Activated CD4-positive, alpha-beta T cell treated with anti-CD3 and anti-CD28 coated beads, Interleukin-2, amount 10 ng/mL, durations not matched to agents 24 days and 14 days (primary cell): ENCODE results near the gene HDLBP. TPM values are rescaled to one million over a fixed set of nuclear protein-coding genes. Genes with fewer than 3 reads are reported as not detected.

Source experiments
- DNase-seq: peaks from one replicate; pipeline ENCODE4 v3.0.0; 2022
- H3K27ac Mint-ChIP-seq: one replicate; pipeline ENCODE4 v1.8.0; 2022; ENCODE audit warnings: mild to moderate bottlenecking, mixed read lengths
- H3K27me3 Mint-ChIP-seq: one replicate; pipeline ENCODE4 v1.8.0; 2022; ENCODE audit warnings: mixed read lengths
- H3K36me3 Mint-ChIP-seq: one replicate; pipeline ENCODE4 v1.8.0; 2022; ENCODE audit warnings: low read depth, mild to moderate bottlenecking, mixed read lengths
- H3K4me1 Mint-ChIP-seq: one replicate; pipeline ENCODE4 v1.8.0; 2021; ENCODE audit warnings: mixed read lengths
- H3K4me3 Mint-ChIP-seq: one replicate; pipeline ENCODE4 v1.8.0; 2022; ENCODE audit warnings: mild to moderate bottlenecking, moderate library complexity, mixed read lengths
- H3K9me3 Mint-ChIP-seq: one replicate; pipeline ENCODE4 v1.8.0; 2021; ENCODE audit warnings: mixed read lengths
- intact Hi-C: fragments of 100-400 bp; cut with micrococcal nuclease; formaldehyde crosslinking; loops from one replicate; pipeline ENCODE4 v1.15.1; 2023
- total RNA-seq: library from RNA; stranded (reverse); gene quantifications from 2 replicates; pipeline ENCODE4 v1.2.3, GENCODE V29; 2022

Gene HDLBP
- total RNA-seq, 1 donor from 2014 or later: 266 TPM

DNA sequence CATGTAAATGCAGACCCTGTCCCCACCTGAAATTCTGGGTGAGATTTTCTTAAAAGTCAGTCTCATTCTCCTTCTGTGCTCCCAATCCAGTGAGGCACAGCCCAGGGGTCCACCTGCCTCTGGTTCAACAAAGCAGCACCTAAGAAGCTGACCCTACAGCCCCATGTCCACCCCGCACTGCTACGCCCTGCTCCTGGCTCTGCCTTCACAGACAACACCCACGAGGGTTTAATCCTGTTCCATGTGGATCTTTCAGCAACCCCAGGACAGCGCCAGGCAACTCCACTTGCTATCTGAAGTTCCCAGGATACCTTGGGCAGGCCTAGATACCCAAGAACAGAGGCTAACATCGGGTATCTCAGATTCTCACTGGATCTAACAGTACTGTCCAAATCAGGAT is 44.9 kb downstream of the HDLBP start:
- Mint-ChIP-seq H3K36me3 (peaks cover 40% of the 10 kb centered on the region), H3K27me3 (no peaks in the 10 kb centered on the region), H3K9me3 (peaks cover 3% of the 10 kb centered on the region), H3K4me1 (peaks cover 44% of the 10 kb centered on the region), H3K4me3 (peak overlapping the region; percentile 92), H3K27ac (no peak overlapping the region)
- no peak for DNase-seq
- intact Hi-C loops: no loop called here

DNA sequence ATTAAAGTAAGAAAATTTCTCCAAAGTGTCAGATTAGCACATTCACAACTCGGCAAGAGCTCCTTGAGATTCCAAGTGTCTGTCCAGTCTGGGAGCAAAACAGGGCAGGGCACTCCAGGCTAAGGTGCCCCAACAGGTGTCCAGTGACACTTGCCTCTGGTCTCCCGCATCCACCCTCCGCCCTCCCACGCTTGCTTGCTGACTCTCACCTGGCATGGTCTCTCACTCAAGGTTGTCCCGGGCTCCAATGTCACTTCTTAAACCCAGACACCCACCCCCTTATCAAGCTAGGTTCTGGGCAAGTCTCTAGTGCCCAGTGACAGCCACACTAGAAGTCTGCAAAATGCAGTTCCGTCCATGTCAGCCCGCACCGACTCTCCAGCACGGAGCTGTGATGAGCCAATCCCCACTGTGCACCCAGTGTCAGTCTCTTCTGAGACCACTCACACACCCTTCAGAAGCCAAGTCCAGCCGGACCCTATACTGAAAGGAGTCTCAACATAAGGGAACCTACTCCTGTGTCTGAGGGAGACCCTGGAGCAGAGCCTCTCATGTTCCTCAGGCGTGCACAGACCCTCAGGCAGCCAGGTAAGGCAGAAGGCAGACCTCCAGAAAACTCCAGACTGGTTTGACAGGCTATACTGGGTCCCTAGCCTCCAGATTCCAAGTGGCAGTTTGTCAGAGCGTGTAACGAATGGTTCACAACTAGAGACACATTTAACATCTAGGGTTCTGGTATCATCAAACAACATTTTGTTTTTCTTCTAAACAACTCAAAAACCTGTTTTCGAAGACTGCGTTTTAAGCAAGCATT is 45.6 kb downstream of the HDLBP start:
- no peak overlapping the region for H3K27ac Mint-ChIP-seq
- no peak overlapping the region for H3K4me3 Mint-ChIP-seq
- H3K9me3 Mint-ChIP-seq: no peaks in the 10 kb centered on the region
- no peak for DNase-seq
- H3K4me1 Mint-ChIP-seq: peaks cover 44% of the 10 kb centered on the region
- no peaks in the 10 kb centered on the region for H3K27me3 Mint-ChIP-seq
- intact Hi-C loops: no loop called here
- peaks cover 38% of the 10 kb centered on the region for H3K36me3 Mint-ChIP-seq

DNA sequence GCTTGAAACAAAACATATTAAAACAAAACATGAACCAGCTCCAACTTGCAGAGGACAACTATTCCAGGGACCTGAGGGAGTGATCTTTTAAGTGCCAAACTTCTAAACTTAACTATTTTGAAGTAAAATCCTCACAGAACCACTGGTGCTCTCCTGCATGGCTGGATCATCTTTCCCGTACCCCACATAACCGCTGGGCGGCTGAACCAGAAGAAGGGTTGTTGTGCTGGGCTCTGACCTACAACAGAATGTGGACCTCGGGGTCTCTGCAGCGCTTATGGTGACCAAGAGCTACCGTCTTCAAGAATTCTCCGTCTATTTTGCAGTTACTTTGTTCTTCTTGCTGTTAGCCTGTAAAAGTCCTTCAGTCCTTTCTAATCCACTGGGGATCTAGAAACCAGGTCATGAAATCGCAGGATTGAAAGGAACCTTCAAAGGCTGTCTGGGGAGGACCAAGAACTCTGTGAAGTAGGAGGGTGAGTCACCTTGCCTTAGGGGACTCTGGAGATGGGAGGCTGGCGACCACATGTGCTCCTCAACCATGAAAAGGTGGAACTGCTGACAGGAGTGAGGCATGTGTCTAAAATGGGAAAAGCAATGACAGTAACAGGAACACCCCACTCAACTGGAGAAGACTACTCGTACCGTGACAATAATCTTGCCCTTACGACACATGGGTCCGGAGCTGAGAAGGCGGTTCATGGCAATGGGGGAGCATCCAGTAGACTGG is 46.6 kb downstream of the HDLBP start:
- Mint-ChIP-seq H3K4me3 (no peak overlapping the region), H3K36me3 (peaks cover 41% of the 10 kb centered on the region), H3K9me3 (no peaks in the 10 kb centered on the region), H3K4me1 (peaks cover 40% of the 10 kb centered on the region), H3K27ac (no peak overlapping the region), H3K27me3 (no peaks in the 10 kb centered on the region)
- DNase-seq: no peak
- intact Hi-C loops: no loop called here

- Mint-ChIP-seq H3K9me3 (no peaks in the 10 kb centered on the region), H3K27ac (peak overlapping the region; percentile 65), H3K4me1 (peaks cover 36% of the 10 kb centered on the region), H3K27me3 (no peaks in the 10 kb centered on the region), H3K36me3 (peaks cover 44% of the 10 kb centered on the region), H3K4me3 (peak overlapping the region; percentile 28)
- intact Hi-C loops: no loop called here
- no peak for DNase-seq
Observed at GRCh38 chr2:241268306-241268705, 47.2 kb downstream of the HDLBP start.

- peaks cover 51% of the 10 kb centered on the region for H3K36me3 Mint-ChIP-seq
- intact Hi-C loops: no loop called here
- H3K4me3 Mint-ChIP-seq: no peak overlapping the region
Observed at GRCh38 chr2:241267249-241268067, 48.0 kb downstream of the HDLBP start.

DNA sequence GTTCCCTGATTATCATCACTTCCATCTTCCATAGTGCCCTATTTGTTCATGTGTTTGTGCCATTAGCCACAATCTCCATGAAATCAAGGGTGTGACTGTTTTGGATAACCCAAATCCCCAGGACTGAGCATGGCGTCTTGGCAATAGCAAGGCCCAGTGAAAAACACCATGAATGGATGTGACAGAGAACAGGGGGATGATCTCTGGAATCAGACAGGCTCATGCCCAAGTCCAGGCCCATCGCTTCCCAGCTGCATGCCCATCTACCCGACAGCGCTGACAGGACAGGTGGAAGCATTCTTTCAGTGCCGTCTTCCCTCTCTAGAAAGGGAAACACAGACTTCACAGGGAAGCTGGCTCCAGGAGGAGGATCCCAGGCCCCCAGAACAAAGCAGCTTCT is 50.0 kb downstream of the HDLBP start:
- Mint-ChIP-seq H3K27ac (no peak overlapping the region), H3K4me3 (no peak overlapping the region), H3K4me1 (peaks cover 21% of the 10 kb centered on the region), H3K36me3 (peaks cover 61% of the 10 kb centered on the region), H3K9me3 (no peaks in the 10 kb centered on the region), H3K27me3 (no peaks in the 10 kb centered on the region)
- intact Hi-C loops: no loop called here
- DNase-seq: no peak

More at GRCh38 chr2:241267249-241268067, 48.0 kb downstream of the HDLBP start:
- no peak overlapping the region for H3K27ac Mint-ChIP-seq
- no peaks in the 10 kb centered on the region for H3K9me3 Mint-ChIP-seq
- H3K4me1 Mint-ChIP-seq: peaks cover 32% of the 10 kb centered on the region
- DNase-seq: no peak
- H3K27me3 Mint-ChIP-seq: no peaks in the 10 kb centered on the region

DNA sequence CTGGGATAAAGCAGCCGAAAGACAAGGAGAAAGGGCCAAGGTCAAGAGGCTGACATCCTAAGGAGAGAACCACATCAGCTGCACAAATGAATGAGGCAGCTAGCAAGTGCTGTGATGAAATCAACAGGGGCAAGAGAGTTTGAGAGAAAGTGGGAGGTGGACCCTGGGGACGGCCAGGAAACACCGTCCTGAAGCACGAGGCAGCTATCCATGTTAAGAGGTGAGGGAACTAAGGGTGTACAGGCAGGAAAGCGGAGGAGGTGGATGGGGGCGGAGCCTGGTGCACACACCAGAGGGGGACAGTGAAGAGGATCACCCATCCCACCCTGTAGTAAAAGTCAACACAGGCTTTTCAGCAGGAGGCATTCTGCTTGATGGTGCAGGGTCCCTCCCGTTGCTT is 52.4 kb downstream of the HDLBP start:
- Mint-ChIP-seq H3K4me1 (peaks cover 10% of the 10 kb centered on the region), H3K4me3 (no peak overlapping the region), H3K36me3 (peaks cover 63% of the 10 kb centered on the region), H3K9me3 (no peaks in the 10 kb centered on the region), H3K27ac (no peak overlapping the region), H3K27me3 (no peaks in the 10 kb centered on the region)
- no peak for DNase-seq
- intact Hi-C loops: no loop called here

DNA sequence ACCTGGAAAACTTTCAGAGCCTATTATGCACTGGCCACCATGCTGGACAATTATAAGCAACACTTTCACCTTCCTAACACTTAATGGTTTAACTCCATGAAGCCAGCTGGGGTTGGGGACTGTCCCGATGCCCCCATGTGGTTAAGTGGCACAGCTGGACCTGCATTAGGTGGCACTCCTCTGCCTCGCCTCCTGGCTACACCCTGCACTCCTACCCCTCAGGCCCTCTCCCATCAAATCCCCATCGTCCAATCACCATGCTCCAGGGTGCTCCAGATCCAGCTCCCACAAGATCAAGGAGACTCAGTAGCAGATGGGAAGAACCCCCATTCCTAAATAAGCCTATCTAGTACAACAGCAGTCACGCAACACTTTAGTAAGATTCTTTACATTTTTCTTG is 53.8 kb downstream of the HDLBP start:
- intact Hi-C loops: no loop called here
- H3K4me1 Mint-ChIP-seq: peaks cover 4% of the 10 kb centered on the region
- no peaks in the 10 kb centered on the region for H3K27me3 Mint-ChIP-seq
- no peak overlapping the region for H3K27ac Mint-ChIP-seq
- DNase-seq: no peak
- H3K4me3 Mint-ChIP-seq: no peak overlapping the region
- peaks cover 59% of the 10 kb centered on the region for H3K36me3 Mint-ChIP-seq
- no peaks in the 10 kb centered on the region for H3K9me3 Mint-ChIP-seq

DNA sequence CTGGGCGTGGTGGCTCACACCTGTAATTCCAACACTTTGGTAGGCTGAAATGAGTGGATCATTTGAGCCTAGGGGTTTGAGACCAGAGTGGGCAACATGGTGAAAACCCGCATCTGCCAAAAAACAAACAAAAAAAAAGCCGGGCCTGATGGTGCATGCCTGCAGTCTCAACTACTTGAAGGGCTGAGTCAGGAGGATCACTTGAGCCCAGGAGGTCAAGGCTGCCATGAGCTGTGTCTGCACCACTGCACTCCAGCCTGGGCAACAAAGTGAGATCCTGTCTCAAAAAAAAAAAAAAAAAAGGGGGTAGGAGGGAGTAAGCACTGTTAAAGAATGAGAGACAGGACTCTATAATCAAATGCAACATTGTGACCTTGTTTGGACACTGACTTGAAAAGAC is 54.6 kb downstream of the HDLBP start:
- Mint-ChIP-seq H3K27ac (no peak overlapping the region), H3K4me1 (peaks cover 4% of the 10 kb centered on the region), H3K27me3 (no peaks in the 10 kb centered on the region), H3K9me3 (no peaks in the 10 kb centered on the region), H3K4me3 (no peak overlapping the region), H3K36me3 (peaks cover 59% of the 10 kb centered on the region)
- intact Hi-C loops: no loop called here
- no peak for DNase-seq

DNA sequence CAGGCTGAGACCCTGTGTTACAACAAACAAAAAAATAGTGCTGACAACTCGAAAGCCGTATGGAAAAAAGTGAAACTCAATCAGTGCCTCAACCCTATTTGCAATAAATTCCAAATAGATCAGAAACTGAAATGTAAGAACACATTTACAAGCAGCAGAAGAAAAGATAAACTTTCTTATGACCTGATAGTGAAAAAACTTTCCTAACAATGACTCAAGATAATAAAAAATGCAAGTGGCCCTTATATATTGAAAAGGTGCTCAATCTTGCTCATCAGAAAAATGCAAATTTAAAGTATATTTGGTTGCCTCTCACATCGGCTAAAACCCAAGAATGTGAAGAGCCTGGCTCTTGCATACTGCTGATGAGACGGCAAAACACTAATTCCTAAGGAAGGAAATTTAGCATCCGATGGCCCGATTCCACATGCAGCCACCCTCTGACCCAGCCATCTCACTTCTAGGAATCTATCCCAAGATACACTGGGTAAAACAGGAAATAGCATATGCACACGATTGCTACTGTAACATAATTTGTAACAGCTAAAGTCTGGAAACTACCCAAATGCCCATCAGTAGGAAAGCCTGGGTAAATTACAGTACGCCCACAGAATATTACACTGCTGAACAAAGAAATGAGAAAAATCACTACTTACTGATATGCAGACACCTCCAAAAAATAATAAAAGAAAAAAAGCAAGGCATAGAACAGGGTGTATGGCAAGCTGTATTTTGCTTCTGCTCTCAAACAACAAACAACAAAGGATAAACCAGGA is 56.8 kb downstream of the HDLBP start:
- intact Hi-C loops: no loop called here
- no peak for DNase-seq
- H3K36me3 Mint-ChIP-seq: peaks cover 60% of the 10 kb centered on the region
- H3K9me3 Mint-ChIP-seq: no peaks in the 10 kb centered on the region
- H3K27ac Mint-ChIP-seq: peak overlapping the region; percentile 26
- no peak overlapping the region for H3K4me3 Mint-ChIP-seq
- no peaks in the 10 kb centered on the region for H3K27me3 Mint-ChIP-seq
- H3K4me1 Mint-ChIP-seq: peaks cover 4% of the 10 kb centered on the region

DNA sequence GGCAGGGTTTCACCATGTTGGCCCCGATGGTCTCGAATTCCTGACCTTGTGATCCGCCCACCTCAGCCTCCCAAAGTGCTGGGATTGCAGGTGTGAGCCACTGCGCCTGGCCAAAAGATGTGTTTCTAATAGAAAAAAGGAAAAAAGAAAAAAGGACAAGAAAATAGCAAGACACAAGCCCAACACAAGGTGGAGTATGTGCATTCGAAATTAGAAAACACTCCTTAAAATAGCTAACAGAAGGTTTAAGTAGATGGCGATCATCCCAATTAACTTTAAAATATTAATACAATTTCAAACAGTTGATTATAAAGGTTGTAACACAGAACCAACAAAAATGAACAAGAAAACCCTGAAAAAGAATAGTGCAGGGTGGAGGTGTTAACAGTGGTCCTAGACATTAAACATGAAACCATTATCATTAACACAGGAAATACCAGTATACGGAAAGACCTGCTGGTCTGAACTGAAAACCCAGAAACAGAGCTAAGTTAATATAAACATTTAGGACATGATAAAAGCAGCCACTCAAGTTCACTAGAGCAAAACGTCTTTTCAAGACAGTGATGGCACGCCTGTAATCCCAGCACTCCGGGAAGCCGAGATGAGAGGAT is 57.9 kb downstream of the HDLBP start:
- Mint-ChIP-seq H3K36me3 (peaks cover 61% of the 10 kb centered on the region), H3K27ac (no peak overlapping the region), H3K9me3 (no peaks in the 10 kb centered on the region), H3K4me3 (no peak overlapping the region), H3K27me3 (no peaks in the 10 kb centered on the region), H3K4me1 (peaks cover 4% of the 10 kb centered on the region)
- intact Hi-C loops: no loop called here
- DNase-seq: no peak

GRCh38 chr2:241256168-241256545 is 59.3 kb downstream of the HDLBP start:
- Mint-ChIP-seq H3K27me3 (no peaks in the 10 kb centered on the region), H3K9me3 (no peaks in the 10 kb centered on the region), H3K36me3 (peaks cover 66% of the 10 kb centered on the region), H3K4me3 (no peak overlapping the region), H3K27ac (no peak overlapping the region), H3K4me1 (peaks cover 4% of the 10 kb centered on the region)
- no peak for DNase-seq
- intact Hi-C loops: no loop called here

- no peak for DNase-seq
- Mint-ChIP-seq H3K36me3 (peaks cover 64% of the 10 kb centered on the region), H3K27me3 (no peaks in the 10 kb centered on the region), H3K4me1 (peaks cover 4% of the 10 kb centered on the region), H3K9me3 (no peaks in the 10 kb centered on the region), H3K27ac (no peak overlapping the region), H3K4me3 (no peak overlapping the region)
- intact Hi-C loops: no loop called here
Observed at GRCh38 chr2:241255542-241256167, 59.8 kb downstream of the HDLBP start.
